ENCODE results near the gene ATAD3B.
A peak's percentile ranks its signal among the peaks of the same experiment; 100 is the strongest.
"Not testable (repeated sequence)": the region's sequence is repeated elsewhere in the genome, so short reads cannot be mapped to it uniquely, and the experiment has no call there.

The ATAD3B gene

DNA sequence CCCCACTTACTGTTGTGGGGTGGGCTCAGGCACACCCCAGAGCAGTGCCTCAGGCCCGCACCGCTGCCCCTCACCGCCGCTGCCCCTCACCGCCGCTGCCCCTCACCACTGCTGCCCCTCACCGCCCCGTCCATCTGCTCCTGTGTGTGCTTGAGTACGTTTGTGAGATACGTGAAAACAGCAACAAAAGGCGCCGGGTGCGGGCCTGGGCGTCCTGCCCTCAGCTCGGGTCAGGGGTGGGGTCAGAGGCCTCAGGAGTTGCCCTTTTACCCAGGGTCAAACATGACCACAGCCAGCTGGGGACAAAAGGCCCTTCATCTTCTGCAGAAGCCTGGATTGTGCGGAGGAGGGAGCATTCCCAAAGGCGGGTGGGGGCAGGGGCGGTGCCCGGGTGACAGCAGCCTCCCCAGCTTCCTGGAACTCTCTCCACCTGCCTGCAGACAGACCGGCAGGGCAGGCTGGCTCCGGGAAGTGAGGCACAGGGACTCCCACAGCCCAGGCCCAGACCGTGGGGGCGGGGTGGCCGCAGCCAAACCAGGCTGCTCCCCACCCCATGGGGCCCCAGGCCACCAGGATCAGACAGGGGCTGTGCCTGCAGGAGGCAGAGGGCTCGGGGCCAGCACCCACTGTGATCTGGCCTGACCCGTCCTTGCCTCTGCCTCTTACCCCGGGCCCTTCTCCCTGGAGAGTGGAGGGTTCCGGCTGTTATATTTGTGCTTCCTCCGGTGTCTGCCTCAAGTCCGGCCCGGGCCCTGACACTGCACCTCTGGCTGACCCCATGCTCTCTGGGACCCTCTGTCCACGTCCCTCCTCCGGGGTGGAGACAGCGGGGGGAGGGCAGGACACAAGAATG, 38.4 kb upstream of the ATAD3B start:
- peak; percentile 86 for DNase-seq (ENCODE audit: low spot score)

- DNase-seq (ENCODE audit: low spot score), result no peak
Measured at GRCh38 chr1:1433804-1434130, 37.8 kb upstream of the ATAD3B start.

DNA sequence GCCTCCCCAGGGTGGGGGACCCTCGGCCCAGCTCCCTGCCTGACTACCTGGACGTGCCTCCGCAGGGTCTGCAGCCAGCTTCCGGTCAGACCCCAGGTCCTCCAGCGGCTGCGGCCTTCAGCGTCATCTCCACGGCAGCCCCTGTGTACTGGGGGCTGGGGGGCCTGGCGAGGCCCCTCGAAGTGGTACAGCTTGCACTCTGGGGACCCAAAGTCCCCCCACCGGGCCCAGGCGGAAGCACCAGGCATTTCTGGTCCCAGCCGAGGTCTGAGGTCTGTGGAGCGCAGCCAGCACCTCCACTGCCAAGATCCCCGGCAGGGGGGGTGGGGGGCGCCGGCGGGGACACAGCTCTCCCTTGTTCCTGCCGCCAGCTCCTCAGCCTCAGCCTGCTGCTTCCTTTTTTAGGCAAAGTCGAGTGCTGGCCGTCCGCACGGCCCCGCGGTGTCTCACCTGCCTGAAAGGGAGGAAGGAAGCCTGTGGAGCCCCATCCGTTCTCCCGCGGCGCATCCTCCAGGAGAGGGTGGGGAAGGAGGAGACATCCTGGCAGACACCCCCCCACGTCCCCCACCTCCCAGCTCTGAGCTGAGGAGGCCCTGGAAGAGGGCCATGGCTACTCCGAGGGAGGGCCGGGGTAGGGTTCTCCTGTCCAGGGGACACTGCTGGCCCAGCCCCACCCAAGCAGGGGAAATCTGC, 37.3 kb upstream of the ATAD3B start:
- peak; percentile 83 for DNase-seq (ENCODE audit: low spot score)

DNA sequence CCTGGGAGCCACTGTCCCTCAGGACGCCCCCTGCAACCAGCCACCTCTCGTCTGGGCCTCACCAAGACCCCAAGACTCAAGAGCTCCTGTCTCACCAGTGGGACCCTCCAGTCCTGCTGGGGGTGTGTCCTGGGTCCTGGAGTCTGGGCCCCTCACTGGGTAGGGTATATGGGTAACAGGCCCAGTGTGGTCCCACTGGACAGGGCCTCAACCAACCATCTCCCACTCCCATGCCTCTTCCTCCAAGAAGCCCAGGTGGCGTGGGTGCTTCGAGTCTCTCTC, 36.8 kb upstream of the ATAD3B start:
- DNase-seq (ENCODE audit: low spot score), result no peak

DNA sequence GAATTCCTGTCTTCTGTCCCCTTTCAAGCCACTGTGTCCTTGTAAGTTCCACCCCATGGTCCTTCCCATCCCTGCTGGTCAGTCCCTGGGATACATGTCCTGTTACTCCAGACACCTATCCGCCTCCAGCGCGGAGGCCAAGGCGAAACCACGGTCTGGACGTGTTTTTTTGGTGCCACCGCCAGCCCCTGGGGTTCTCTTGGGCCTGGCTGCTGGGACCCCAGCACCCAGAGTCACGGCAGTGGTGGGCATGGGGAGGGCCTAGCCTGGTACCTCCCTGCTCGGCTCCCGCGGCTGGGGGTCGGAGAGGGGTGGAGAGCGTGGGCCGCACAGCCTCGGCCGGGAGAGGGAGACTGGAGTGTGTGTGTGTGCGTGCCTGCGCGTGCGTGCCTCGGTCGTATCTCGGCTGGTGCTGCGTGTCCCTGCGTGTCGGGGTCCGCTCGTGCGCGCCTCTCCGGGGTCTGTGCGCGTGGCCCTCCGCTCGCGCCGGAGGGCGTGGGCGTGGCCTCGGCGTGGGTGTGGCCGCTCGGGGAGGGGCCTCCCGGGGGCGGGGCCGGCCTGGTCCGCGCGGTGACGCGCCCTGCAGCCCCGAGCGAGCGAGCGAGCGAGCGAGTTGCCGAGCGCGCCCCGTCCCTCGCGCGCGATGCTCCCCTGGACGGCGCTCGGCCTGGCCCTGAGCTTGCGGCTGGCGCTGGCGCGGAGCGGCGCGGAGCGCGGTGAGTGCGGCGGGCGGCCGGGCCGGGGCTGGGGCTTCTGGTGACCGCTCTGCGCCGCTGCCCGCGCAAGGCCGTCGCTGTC, 36.3 kb upstream of the ATAD3B start, which contains the start of gene VWA1:
Gene VWA1 (plus strand): TSS at position 585 of the 798 bp plus-strand sequence. CDS start 59 bp downstream, at position 644.
- DNase-seq (ENCODE audit: low spot score), result peak; percentile 77

GRCh38 chr1:1435911-1436629, 35.5 kb upstream of the ATAD3B start:
- DNase-seq (ENCODE audit: low spot score), result no peak

DNA sequence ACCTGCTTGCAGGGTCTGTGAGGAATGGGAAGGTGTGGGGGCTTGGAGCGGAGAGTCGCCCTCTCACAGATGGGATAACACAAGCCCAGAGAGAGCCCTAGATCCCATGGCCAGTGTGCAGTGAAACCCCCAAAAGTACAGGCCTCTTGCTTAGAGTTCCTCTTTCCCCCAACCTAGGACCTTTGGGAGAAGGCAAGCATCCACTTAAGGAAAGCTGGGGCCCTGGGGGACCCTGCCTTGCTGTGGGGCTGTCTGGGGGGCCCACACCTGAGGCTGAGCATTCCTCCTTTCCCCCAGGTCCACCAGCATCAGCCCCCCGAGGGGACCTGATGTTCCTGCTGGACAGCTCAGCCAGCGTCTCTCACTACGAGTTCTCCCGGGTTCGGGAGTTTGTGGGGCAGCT, 34.9 kb upstream of the ATAD3B start:
- no peak for DNase-seq (ENCODE audit: low spot score)

- DNase-seq (ENCODE audit: low spot score), result no peak
Measured at GRCh38 chr1:1437033-1437903, 34.3 kb upstream of the ATAD3B start.

DNA sequence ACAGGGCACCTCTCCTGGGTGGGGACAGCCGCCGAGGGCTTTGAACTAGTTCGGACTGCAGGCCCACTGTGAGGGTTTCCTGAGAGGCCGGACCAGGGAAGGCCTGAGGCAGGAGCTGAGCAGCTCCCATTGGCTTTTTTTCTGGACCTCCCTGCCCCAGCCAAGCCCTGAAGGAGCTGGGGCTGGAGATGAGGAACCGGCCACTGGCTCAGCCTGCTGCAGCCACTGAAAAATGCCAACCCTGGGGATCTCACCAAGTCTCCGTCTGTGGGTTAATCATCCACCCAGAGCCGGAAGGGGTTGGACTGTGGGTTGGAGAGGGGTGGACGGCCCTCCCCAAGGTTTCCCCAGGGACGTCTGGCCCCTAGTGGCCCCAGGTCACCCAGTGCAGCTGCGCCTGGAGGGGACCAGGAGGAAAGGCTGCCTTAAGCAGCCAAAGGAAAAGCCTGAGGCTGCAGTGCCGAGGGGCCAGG, 33.6 kb upstream of the ATAD3B start:
- no peak for DNase-seq (ENCODE audit: low spot score)

GRCh38 chr1:1438531-1439381, 32.8 kb upstream of the ATAD3B start:
- DNase-seq (ENCODE audit: low spot score), result no peak

DNA sequence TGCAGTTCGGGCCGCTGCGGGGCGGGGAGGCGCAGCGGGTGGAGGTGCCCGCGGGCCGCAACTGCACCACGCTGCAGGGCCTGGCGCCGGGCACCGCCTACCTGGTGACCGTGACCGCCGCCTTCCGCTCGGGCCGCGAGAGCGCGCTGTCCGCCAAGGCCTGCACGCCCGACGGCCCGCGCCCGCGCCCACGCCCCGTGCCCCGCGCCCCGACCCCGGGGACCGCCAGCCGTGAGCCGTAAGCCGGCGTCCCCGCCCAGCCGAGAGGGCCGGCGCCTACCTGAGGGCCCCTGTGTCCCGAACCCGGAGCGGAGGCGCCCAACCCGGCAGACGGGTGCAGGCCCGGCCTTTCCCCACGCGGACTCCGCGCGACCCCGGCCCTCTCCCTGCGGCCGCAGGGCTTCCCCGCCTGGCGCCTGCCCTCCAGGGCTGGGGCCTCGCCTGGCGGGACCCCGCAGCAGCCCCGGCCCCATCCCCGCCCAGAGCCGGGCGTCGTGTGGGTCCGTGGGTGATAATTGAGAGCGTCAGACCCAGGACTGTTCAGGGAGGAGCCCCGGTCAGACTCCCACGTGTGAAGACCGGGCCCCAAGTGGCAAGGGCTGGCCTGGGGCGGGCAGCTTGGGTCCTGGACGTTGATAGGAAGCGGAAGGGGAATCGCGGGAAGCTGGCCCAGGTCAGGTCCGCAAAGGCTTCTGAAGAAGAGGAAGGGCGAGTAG, 31.9 kb upstream of the ATAD3B start:
- no peak for DNase-seq (ENCODE audit: low spot score)

DNA sequence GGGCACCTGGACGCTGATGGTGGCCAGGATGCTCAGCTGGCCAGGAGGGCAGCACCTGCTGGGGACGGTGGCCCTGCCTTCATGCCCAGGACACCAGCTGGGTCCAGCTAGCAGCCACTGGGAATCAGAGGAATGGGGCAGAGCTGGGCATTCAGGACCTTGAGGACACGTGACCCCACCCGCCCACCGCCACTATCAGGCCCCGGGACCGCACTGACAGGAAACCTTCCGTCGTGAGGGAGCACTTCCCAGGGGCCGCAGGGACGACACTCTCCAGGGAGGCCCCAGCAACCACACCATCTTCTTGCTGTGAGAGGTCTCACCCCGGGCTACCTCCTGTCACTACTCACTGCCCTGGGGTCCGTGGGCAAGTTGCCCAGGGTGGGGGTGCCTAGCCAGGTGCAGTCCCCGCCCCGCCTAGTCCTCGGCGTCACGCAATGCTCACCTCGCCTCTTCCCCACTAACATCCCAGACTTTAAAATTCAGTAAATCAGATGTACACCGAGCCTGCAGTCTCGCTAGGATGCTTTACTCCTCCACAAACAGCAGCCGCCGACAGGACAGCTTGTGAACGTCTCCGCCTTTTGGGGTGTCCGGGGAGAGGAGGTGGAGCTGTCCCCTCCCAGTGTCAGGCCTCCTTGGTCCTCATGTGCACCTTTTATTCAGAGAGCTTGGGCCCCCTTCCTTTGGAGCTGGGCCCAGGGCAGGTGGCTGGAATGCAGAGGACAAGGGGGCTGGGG, 31.1 kb upstream of the ATAD3B start:
- no peak for DNase-seq (ENCODE audit: low spot score)

DNA sequence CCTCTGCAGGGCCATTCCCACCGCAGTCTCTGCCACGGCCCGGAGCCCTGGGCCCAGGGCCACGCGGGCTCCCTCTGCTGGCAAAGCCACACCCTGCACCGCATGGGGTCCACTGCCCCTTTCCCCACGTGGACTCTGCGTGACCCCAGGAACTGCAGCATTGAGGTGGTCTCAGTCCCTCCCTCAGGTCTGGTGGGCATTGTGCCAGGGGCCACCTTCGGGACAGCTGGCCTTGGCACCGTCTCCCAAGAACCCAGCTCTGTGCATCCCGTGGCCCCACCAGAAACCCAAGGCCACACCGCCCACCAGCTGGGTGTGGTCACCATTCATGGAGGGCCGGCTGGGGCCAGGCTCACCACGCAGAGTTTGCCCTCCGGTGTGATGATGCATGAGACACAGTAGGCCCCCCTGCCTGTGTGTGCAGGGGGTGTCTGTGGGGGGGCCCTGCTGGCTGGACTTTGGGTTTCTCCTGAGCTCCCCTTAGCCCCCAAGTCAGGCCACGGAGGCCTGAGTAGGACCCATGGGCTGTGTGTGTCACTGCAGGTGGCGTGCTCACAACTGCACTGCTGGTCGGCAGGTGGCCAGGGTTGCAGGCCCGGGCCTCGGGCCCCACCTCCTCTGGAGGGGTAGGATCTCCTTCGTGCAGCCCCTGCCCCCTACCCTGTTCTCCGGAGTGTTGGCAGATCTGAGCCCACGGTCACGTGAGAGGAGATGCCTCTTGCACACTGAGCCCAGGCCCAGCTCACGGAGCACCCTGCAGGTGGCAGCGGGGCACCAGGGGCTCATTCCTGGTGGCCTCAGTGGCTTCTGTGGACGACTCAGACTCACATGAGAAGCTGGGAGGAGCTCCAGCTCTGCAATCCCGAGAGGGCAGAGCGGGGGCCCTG, 30.3 kb upstream of the ATAD3B start:
- no peak for DNase-seq (ENCODE audit: low spot score)

GRCh38 chr1:1442069-1442770, 29.3 kb upstream of the ATAD3B start:
- no peak for DNase-seq (ENCODE audit: low spot score)

- not testable (repeated sequence) for DNase-seq (ENCODE audit: low spot score)
Measured at GRCh38 chr1:1446631-1447030, 24.9 kb upstream of the ATAD3B start.

DNA sequence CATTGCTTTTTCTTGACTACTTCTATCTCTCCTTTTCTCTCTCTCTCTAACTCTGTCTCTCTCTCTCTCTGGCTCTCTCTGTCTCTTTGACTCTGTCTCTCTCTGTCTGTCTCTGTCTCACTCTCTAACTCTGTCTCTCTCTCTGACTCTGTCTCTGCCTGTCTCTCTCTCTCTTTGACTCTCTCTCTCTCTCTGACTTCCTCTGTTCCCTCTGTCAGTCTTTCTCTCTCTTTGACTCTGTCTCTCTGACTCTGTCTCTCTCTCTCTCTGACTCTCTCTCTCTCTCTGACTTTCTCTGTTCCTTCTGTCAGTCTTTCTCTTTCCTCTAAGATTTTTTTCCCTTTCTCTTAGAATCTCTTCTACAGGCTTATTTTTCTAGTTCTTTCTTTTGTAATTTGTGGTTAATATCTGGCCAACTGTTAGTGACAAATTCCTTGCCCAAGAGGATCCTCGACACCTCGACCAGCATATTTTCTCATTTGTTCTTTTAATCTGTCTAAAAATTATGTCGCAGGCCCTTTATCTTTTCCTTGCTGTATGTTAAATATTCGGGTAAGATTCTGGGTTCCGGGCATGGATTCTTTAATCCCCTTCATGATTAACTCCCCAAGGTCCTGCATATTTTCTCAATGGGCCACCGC, 22.3 kb upstream of the ATAD3B start, which contains the start of gene ATAD3C:
Gene ATAD3C (plus strand): TSS at position 591 of the 641 bp plus-strand sequence. CDS start 995 bp downstream, outside the sequence.
- DNase-seq (ENCODE audit: low spot score), result no peak
